PC-3 (cell line): ENCODE results near the gene SETBP1. TPM values are rescaled to one million over a fixed set of nuclear protein-coding genes. Genes with fewer than 3 reads are reported as not detected.

ENCODE experiments used
- ATAC-seq: fragments of 200-7000 bp; cut with Tn5 transposase; 2 replicates; pipeline ENCODE4 v1.9.1; 2020; ENCODE audit warnings: mild to moderate bottlenecking, moderate library complexity
- BruUV-seq: library from RNA; stranded (reverse); fragments of 400-500 nt; replicated peaks from 2 replicates; lab custom pipeline; 2021; lab: Mats Ljungman, UMichigan
- CTCF ChIA-PET: fragments of 300-600 bp; sonication (Branson Sonifier 250); formaldehyde crosslinking; loops from one replicate; lab custom pipeline; 2022; ENCODE audit warnings: antibody characterized with exemption; lab: Charles Lee
- POLR2A ChIA-PET: fragments of 300-600 bp; sonication (Branson Sonifier 250); formaldehyde crosslinking; loops from one replicate; lab custom pipeline; 2022; ENCODE audit warnings: antibody characterized with exemption; ENCODE audit not compliant: unreplicated experiment; lab: Charles Lee
- DNase-seq: peaks from one replicate; pipeline ENCODE4 v3.0.0-alpha.2; 2015
- H2AFZ ChIP-seq: fragments of 300-600 bp; sonication (generic); 2 replicates; pipeline ENCODE4 v1.6.0; 2016; ENCODE audit warnings: antibody characterized with exemption, low read length
- H3F3A ChIP-seq: fragments of 300-600 bp; sonication (generic); one replicate; pipeline ENCODE4 v1.6.0; 2017; ENCODE audit warnings: antibody characterized with exemption, low read length, control low read depth, mild to moderate bottlenecking; ENCODE audit not compliant: unreplicated experiment
- H3K27ac ChIP-seq: fragments of 300-600 bp; sonication (generic); 2 replicates; pipeline ENCODE4 v1.5.1; 2016; ENCODE audit warnings: mild to moderate bottlenecking, low read length
- H3K27me3 ChIP-seq: fragments of 300-600 bp; sonication (generic); 2 replicates; pipeline ENCODE4 v1.6.1; 2016; ENCODE audit warnings: low read length, mixed read lengths
- H3K36me3 ChIP-seq: fragments of 300-600 bp; sonication (generic); 2 replicates; pipeline ENCODE4 v1.6.1; 2016; ENCODE audit warnings: low read depth, mixed run types, low read length, mixed read lengths
- H3K4me1 ChIP-seq: fragments of 300-600 bp; sonication (generic); 2 replicates; pipeline ENCODE4 v1.5.1; 2016; ENCODE audit warnings: low read length; ENCODE audit not compliant: insufficient read depth
- H3K4me2 ChIP-seq: fragments of 300-600 bp; sonication (generic); 2 replicates; pipeline ENCODE4 v1.6.0; 2016; ENCODE audit warnings: low read length
- H3K4me3 ChIP-seq: fragments of 300-600 bp; sonication (generic); 2 replicates; pipeline ENCODE4 v1.5.1; 2016; ENCODE audit warnings: mild to moderate bottlenecking, low read length, mixed read lengths
- H3K79me2 ChIP-seq: fragments of 300-600 bp; sonication (generic); 2 replicates; pipeline ENCODE4 v1.6.1; 2017; ENCODE audit warnings: low read length, mixed read lengths
- H3K9ac ChIP-seq: fragments of 300-600 bp; sonication (generic); 2 replicates; pipeline ENCODE4 v1.6.0; 2016; ENCODE audit warnings: mild to moderate bottlenecking, low read length
- H3K9me2 ChIP-seq: fragments of 300-600 bp; sonication (generic); replicated peaks from 2 replicates; pipeline ENCODE4 v1.6.1; 2016; ENCODE audit warnings: mixed run types, low read length, mixed read lengths
- H3K9me3 ChIP-seq: fragments of 300-600 bp; sonication (generic); 2 replicates; pipeline ENCODE4 v1.6.1; 2016; ENCODE audit warnings: low read length, mixed read lengths
- H4K20me1 ChIP-seq: fragments of 300-600 bp; sonication (generic); 2 replicates; pipeline ENCODE4 v1.6.1; 2016; ENCODE audit warnings: low read length, mixed read lengths
- CTCF ChIP-seq: fragments of 300-600 bp; sonication (generic); conservative IDR thresholded peaks from 2 replicates; pipeline ENCODE4 v1.5.1; 2017; ENCODE audit warnings: antibody characterized with exemption, low read depth, mild to moderate bottlenecking, low read length
- EZH2 ChIP-seq: fragments of 300-600 bp; sonication (generic); IDR thresholded peaks from one replicate; pipeline ENCODE4 v1.6.1; 2017; ENCODE audit warnings: antibody characterized with exemption, mild to moderate bottlenecking, low read length; ENCODE audit not compliant: unreplicated experiment
- EZH2phosphoT487 ChIP-seq: fragments of 300-600 bp; sonication (generic); IDR thresholded peaks from 2 replicates; pipeline ENCODE4 v1.6.1; 2018; ENCODE audit warnings: mild to moderate bottlenecking, antibody characterized with exemption, low read length, borderline replicate concordance
- intact Hi-C: fragments of 100-400 bp; cut with micrococcal nuclease; formaldehyde crosslinking; loops from 2 replicates; pipeline ENCODE4 v1.9.0; 2023
- total RNA-seq: library from RNA; depleted of rRNA; stranded (reverse); fragments of >200 nt; gene quantifications from 2 replicates; pipeline ENCODE4 v1.2.3, GENCODE V29; 2014

The SETBP1 gene
- total RNA-seq, 1 experiment from 2014 or later: 2.3 TPM

DNA sequence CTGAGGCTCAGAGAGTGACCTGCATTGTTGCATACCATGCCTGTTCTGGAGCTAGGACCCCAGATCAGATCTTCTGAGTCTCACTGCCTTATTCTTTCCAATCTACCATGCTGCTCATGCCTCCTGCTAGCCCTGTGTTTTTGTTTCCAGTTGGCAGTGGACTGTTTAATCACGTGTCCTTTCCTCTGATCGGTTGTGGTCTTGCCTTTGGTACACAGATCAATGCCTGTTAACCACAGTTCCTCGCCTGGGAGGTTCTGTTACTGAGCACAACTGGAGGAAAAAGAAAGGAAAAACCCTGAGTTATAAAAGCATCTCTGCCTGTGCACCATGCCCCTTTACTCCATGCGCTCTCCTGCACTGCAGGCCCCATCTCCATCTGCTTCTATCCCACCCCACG lies 329.1 kb downstream of the SETBP1 start:
- no peaks in the 10 kb centered on the region for H3K9me3 ChIP-seq
- no peaks in the 10 kb centered on the region for H3K27me3 ChIP-seq
- no peaks in the 10 kb centered on the region for H3K79me2 ChIP-seq
- ATAC-seq (no peak), DNase-seq (no peak)
- no peak overlapping the region for H3K4me3 ChIP-seq
- H2AFZ ChIP-seq: no peak overlapping the region
- intact Hi-C loops: no loop called here
- H3K4me2 ChIP-seq: no peak overlapping the region
- TF ChIP-seq CTCF (no peak), EZH2phosphoT487 (no peak), EZH2 (no peak)
- no peak overlapping the region for H3K9ac ChIP-seq
- ChIA-PET CTCF (no interaction called here), POLR2A (no interaction called here)
- H3F3A ChIP-seq: no peaks in the 10 kb centered on the region
- no peaks in the 10 kb centered on the region for H4K20me1 ChIP-seq
- H3K9me2 ChIP-seq: no peaks in the 10 kb centered on the region
- no peaks in the 10 kb centered on the region for H3K36me3 ChIP-seq
- no TSS peak for BruUV-seq
- no peak overlapping the region for H3K27ac ChIP-seq
- peaks cover 7% of the 10 kb centered on the region; the same call in 1 of the 2 replicates for H3K4me1 ChIP-seq

DNA sequence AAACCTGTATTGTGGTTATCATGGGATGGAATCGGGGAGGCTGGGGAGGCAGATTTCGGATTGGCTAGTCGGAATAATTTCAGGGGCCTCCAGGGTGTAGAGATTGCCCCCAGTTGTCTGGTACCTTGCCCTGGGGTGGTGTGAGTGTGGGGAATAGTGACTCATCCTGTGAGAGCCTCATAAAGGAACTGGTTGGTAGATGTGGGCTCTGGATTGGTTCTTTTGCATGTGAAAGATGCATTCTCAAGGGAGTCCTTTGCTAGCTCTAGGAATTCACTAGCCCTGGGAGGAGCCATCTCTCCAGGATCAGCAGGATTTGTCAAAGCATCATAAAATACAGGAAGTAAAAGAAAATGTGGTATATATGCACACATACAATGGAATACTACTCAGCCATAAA lies 331.6 kb downstream of the SETBP1 start:
- Histone ChIP-seq H3K4me1 (peaks cover 19% of the 10 kb centered on the region), H3K4me3 (no peak overlapping the region), H3K27ac (no peak overlapping the region), H2AFZ (no peak overlapping the region), H3K27me3 (no peaks in the 10 kb centered on the region), H3K4me2 (no peak overlapping the region), H3K9me2 (no peaks in the 10 kb centered on the region), H3K9ac (no peak overlapping the region), H3K36me3 (no peaks in the 10 kb centered on the region), H4K20me1 (no peaks in the 10 kb centered on the region), H3F3A (no peaks in the 10 kb centered on the region), H3K9me3 (no peaks in the 10 kb centered on the region), H3K79me2 (no peaks in the 10 kb centered on the region)
- intact Hi-C loops: no loop called here
- no peak for TF ChIP-seq CTCF
- TF ChIP-seq EZH2: no peak
- TF ChIP-seq EZH2phosphoT487: no peak
- ATAC-seq (no peak), DNase-seq (no peak)
- BruUV-seq: no TSS peak
- ChIA-PET CTCF (no interaction called here), POLR2A (no interaction called here)

DNA sequence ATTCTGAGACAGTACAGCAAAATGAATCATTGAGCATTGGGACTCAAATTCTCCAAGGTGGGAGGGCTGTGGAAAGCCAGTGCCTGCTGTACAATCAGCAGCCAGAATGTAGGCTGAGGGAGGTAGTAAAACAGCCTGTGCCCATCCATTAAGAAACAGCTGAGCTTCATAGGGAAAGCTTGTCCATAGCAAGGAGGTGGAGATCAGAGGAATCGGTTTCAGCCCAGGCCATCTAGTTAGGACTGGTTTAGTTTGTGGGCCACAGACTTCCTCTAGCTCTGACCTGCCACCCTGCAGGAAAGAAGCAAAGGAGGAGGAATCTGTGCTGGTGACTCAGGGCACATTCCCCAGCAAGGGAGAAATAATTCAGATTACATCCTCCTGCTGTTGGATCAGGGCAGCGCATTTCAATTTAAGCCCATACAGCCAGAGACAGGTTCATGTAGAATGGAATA lies 333.4 kb downstream of the SETBP1 start:
- ATAC-seq: peak; percentile 31
- Histone ChIP-seq H3K4me3 (no peak overlapping the region), H3F3A (no peaks in the 10 kb centered on the region), H3K9me3 (no peaks in the 10 kb centered on the region), H3K27me3 (no peaks in the 10 kb centered on the region), H3K27ac (no peak overlapping the region), H2AFZ (no peak overlapping the region), H3K79me2 (no peaks in the 10 kb centered on the region), H3K9ac (no peak overlapping the region), H4K20me1 (no peaks in the 10 kb centered on the region), H3K4me2 (no peak overlapping the region), H3K36me3 (no peaks in the 10 kb centered on the region), H3K4me1 (peaks cover 19% of the 10 kb centered on the region), H3K9me2 (no peaks in the 10 kb centered on the region)
- TF ChIP-seq EZH2phosphoT487: no peak
- no peak for TF ChIP-seq EZH2
- TF ChIP-seq CTCF: no peak
- POLR2A ChIA-PET: no interaction called here
- no TSS peak for BruUV-seq
- intact Hi-C loops: no loop called here
- CTCF ChIA-PET: no interaction called here
- DNase-seq: peak; percentile 45
